Endothelial cell of umbilical vein (primary cell): ENCODE data around the gene CAND2. TPM values are rescaled to one million over a fixed set of nuclear protein-coding genes. Genes with fewer than 3 reads are reported as not detected.
A peak's percentile ranks its signal among the peaks of the same experiment; 100 is the strongest.
"Not testable (repeated sequence)": the region's sequence is repeated elsewhere in the genome, so short reads cannot be mapped to it uniquely, and the experiment has no call there.

ENCODE experiments used
- BruUV-seq: library from RNA; stranded (reverse); fragments of 400-500 nt; replicated peaks from 2 replicates; lab custom pipeline; 2021; lab: Mats Ljungman, UMichigan
- CTCF ChIA-PET: fragments of 300-600, 350-600 bp; sonication (Branson Sonifier 250); formaldehyde crosslinking; loops from one replicate; lab custom pipeline; 2021; ENCODE audit warnings: antibody characterized with exemption, inconsistent platforms; lab: Charles Lee
- POLR2A ChIA-PET: fragments of 300-600, 350-600 bp; sonication (Branson Sonifier 250); formaldehyde crosslinking; loops from one replicate; lab custom pipeline; 2021; ENCODE audit warnings: antibody characterized with exemption, inconsistent platforms; lab: Charles Lee
- DNase-seq: peaks from one replicate; pipeline ENCODE4 v3.0.0-alpha.2; 2011; ENCODE audit warnings: low read depth, low spot score
- FAIRE-seq: peaks from 2 replicates; lab custom pipeline; 2011; peaks lifted over from hg19 to GRCh38; lab: Jason Lieb, UNC
- H2AFZ ChIP-seq: 2 replicates; pipeline ENCODE4 v1.6.0; 2012; ENCODE audit warnings: low read depth, low read length, control low read depth, inconsistent platforms
- H3K27ac ChIP-seq: 2 replicates; pipeline ENCODE4 v1.5.1; 2011; ENCODE audit warnings: low read depth, mild to moderate bottlenecking, control low read depth, low read length, moderate library complexity; ENCODE audit not compliant: insufficient read depth
- H3K27me3 ChIP-seq, 2 experiments: 2 replicates each; pipeline versions ENCODE4 v1.6.0 to v1.6.1; 2011; ENCODE audit warnings: low read length in 2 of 2, mixed read lengths in 1 of 2; ENCODE audit not compliant: control insufficient read depth in 2 of 2, insufficient read depth in 2 of 2
- H3K36me3 ChIP-seq, 2 experiments: 2 replicates in 1 of 2; 3 replicates in 1 of 2; pipeline ENCODE4 v1.5.1; 2011; ENCODE audit warnings: low read length in 2 of 2, mild to moderate bottlenecking in 1 of 2, moderate library complexity in 1 of 2; ENCODE audit not compliant: control insufficient read depth in 2 of 2, insufficient read depth in 2 of 2; ENCODE audit errors: extremely low read depth in 1 of 2
- H3K4me1 ChIP-seq: 3 replicates; pipeline ENCODE4 v1.5.1; 2011; ENCODE audit warnings: mild to moderate bottlenecking, low read length; ENCODE audit not compliant: control insufficient read depth, insufficient read depth; ENCODE audit errors: extremely low read depth
- H3K4me2 ChIP-seq: 2 replicates; pipeline ENCODE4 v1.6.1; 2011; ENCODE audit warnings: low read length, control low read depth, mixed read lengths; ENCODE audit not compliant: insufficient read depth
- H3K4me3 ChIP-seq, 3 experiments: fragments of 200-600 bp in 1 of 3; sonication (generic), shearing (Covaris generic) in 1 of 3; replicated peaks in 1 of 3; 2 replicates each; pipeline ENCODE4 v1.5.1; 2011 to 2016; ENCODE audit warnings: control low read depth in 3 of 3, low read length in 3 of 3, mild to moderate bottlenecking in 2 of 3, inconsistent platforms in 1 of 3, low read depth in 1 of 3, moderate library complexity in 1 of 3; ENCODE audit not compliant: insufficient read depth in 1 of 3
- H3K79me2 ChIP-seq: 2 replicates; pipeline ENCODE4 v1.6.0; 2012; ENCODE audit warnings: low read length, inconsistent platforms; ENCODE audit not compliant: control insufficient read depth, insufficient read depth
- H3K9ac ChIP-seq: replicated peaks from 2 replicates; pipeline ENCODE3; 2011; ENCODE audit warnings: low read length, control low read depth; ENCODE audit not compliant: insufficient read depth; ENCODE audit errors: extremely low read depth
- H3K9me1 ChIP-seq: replicated peaks from 3 replicates; pipeline ENCODE4 v1.6.0; 2011; ENCODE audit warnings: mild to moderate bottlenecking, low read length; ENCODE audit not compliant: control insufficient read depth, insufficient read depth; ENCODE audit errors: extremely low read depth
- H3K9me3 ChIP-seq: replicated peaks from 2 replicates; pipeline ENCODE4 v1.5.1; 2012; ENCODE audit warnings: low read length, inconsistent platforms; ENCODE audit not compliant: control insufficient read depth, insufficient read depth
- H4K20me1 ChIP-seq: replicated peaks from 2 replicates; pipeline ENCODE3; 2011; ENCODE audit warnings: mild to moderate bottlenecking, low read length; ENCODE audit not compliant: control insufficient read depth, insufficient read depth; ENCODE audit errors: extremely low read depth
- CTCF ChIP-seq, 2 donors: IDR thresholded peaks; 1 replicate in 1 of 2; 2 replicates in 1 of 2; pipeline ENCODE4 v1.5.1; 2011; ENCODE audit warnings: low read length in 2 of 2, mild to moderate bottlenecking in 2 of 2, moderate library complexity in 2 of 2, control low read depth in 1 of 2, inconsistent platforms in 1 of 2, low read depth in 1 of 2; ENCODE audit not compliant: insufficient read depth in 1 of 2; ENCODE audit errors: extremely low read depth in 1 of 2
- dilution Hi-C: fragments of 300-500 bp; cut with MboI; formaldehyde crosslinking; loops from one replicate; pipeline ENCODE4 v1.15.0; 2019; ENCODE audit warnings: low sequenced_read_pairs; ENCODE audit not compliant: extremely low pct_ligation_motif_present
- intact Hi-C: fragments of 100-400 bp; cut with micrococcal nuclease; formaldehyde crosslinking; loops from one replicate; pipeline ENCODE4 v1.10.0; 2022
- polyA plus RNA-seq, 4 experiments: library from polyadenylated mRNA; depleted of rRNA in 3 of 4; stranded (reverse) in 3 of 4; unstranded in 1 of 4; fragments of >200 nt; gene quantifications; 2 replicates each; pipeline versions ENCODE4 v1.2.1 to v1.2.3, GENCODE V29; 2011 to 2012; ENCODE audit warnings: missing spikeins in 1 of 4
- total RNA-seq: library from RNA; stranded (reverse); gene quantifications from 2 replicates; pipeline ENCODE4 v1.2.3, GENCODE V29; 2021

Gene CAND2
- total and polyA plus RNA-seq, 2 donors (not counting 3 experiments of a cell fraction or from before 2014, with no cell fraction given) = 7.1 to 11.0 TPM

- H3K27me3 ChIP-seq, H3K36me3 ChIP-seq, H3K79me2 ChIP-seq, H4K20me1 ChIP-seq, H3K27ac ChIP-seq, H3K4me2 ChIP-seq, H3K9me3 ChIP-seq, H2AFZ ChIP-seq, H3K9ac ChIP-seq, POLR2A ChIA-PET, dilution Hi-C loops, H3K4me3 ChIP-seq, H3K4me1 ChIP-seq, H3K9me1 ChIP-seq, BruUV-seq: not testable (repeated sequence)
- DNase-seq (peak; percentile 36), FAIRE-seq (peak; percentile 52)
- TF ChIP-seq CTCF (IDR thresholded peaks at IDR 0.05; ENCODE audit: extremely low read depth in 1 of 2, insufficient read depth in 1 of 2, low read depth in 1 of 2, low read length in 2 of 2) = peak in 1 of 2 donors; percentile 43
- CTCF ChIA-PET = interaction anchor here (1.0 to 3.1 kb wide), 17 partner anchors 8 to 652 kb away, joined by 3 to 27 read pairs (median 5); partner anchors contain the start of genes CAND2 and RPL32
- intact Hi-C loops = loop anchor here (1.0 to 2.0 kb wide), 3 partner anchors 43 to 105 kb away; partner anchors contain the start of gene RPL32
Measured at GRCh38 chr3:12787346-12787745, 9.1 kb upstream of the CAND2 start.

DNA sequence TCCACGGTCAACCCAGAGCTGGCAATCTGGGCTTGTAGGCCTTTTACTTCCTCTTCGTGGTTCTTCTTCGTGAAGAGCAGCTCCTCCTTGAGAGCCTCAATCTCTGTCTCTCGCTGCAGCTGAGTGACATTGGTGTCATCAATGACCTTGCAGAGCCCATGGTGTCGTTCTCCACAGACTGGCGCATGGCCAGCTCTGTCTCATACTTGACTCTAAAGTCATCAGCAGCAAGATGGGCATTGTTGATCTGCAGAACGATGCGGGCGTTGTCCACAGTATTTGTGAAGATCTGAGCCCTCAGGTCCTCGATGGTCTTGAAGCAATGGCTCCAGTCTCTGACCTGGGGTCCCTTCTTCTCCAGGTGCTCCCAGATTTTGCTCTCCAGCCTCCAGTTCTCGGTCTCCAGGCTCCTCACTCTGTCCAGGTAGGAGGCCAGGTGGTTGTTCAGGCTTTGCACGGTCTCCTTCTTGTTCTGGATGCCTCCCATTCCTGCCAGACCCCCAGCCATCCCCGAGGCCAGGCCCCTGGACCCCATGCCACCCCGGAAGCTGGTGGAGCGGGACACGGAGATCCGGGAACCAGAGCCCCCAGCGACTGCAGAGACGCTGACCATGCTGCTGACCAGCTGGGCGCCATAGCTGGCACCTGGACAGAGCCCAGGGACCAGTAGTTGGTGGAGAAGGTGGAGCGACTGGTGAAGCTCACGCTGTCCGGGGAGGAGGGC, 8.4 kb upstream of the CAND2 start:
- H3K27ac ChIP-seq, BruUV-seq, DNase-seq, H3K4me1 ChIP-seq, H3K9ac ChIP-seq, H3K79me2 ChIP-seq, H3K27me3 ChIP-seq, H3K36me3 ChIP-seq, H2AFZ ChIP-seq, H3K9me1 ChIP-seq, H3K4me3 ChIP-seq, H3K4me2 ChIP-seq, H4K20me1 ChIP-seq, dilution Hi-C loops, POLR2A ChIA-PET, H3K9me3 ChIP-seq, FAIRE-seq: not testable (repeated sequence)
- intact Hi-C loops = loop anchor here (1.0 to 2.0 kb wide), 3 partner anchors 43 to 104 kb away; partner anchors contain the start of gene RPL32
- CTCF ChIA-PET = interaction anchor here (1.1 to 3.1 kb wide), 14 partner anchors 9 to 103 kb away, joined by 3 to 27 read pairs (median 6); partner anchors contain the start of genes CAND2 and RPL32
